HepG2 (cell line): ENCODE measurements around the gene NRK. TPM values are rescaled to one million over a fixed set of nuclear protein-coding genes. Genes with fewer than 3 reads are reported as not detected.

Experiments used
- ATAC-seq: fragments of 200-7000 bp; cut with Tn5 transposase; 3 replicates; pipeline ENCODE4 v1.9.1; 2020; ENCODE audit warnings: mild to moderate bottlenecking, moderate library complexity
- BruUV-seq: library from RNA; stranded (reverse); fragments of 400-500 nt; replicated peaks from 2 replicates; lab custom pipeline; 2021; lab: Mats Ljungman, UMichigan
- CTCF ChIA-PET: fragments of 300-600 bp; formaldehyde crosslinking; extraction: SDS; loops from one replicate; lab custom pipeline; 2021; ENCODE audit warnings: low total read pairs, inconsistent platforms, low intra/inter-chr PET ratio; lab: Yijun Ruan, JAX
- POLR2A ChIA-PET: fragments of 350-600 bp; sonication (Branson Sonifier 250); formaldehyde crosslinking; loops from one replicate; lab custom pipeline; 2020; ENCODE audit warnings: antibody characterized with exemption, inconsistent platforms; lab: Yijun Ruan, JAX
- DNase-seq: peaks from one replicate; pipeline ENCODE4 v3.0.0-alpha.2; 2015; ENCODE audit warnings: low spot score
- FAIRE-seq: peaks from 3 replicates; lab custom pipeline; 2011; peaks lifted over from hg19 to GRCh38; lab: Jason Lieb, UNC
- H2AFZ ChIP-seq: one replicate; pipeline ENCODE4 v1.6.1; 2011; ENCODE audit warnings: low read length, inconsistent platforms
- H3K27ac ChIP-seq: fragments of 300-600 bp; 3 replicates; pipeline ENCODE4 v1.8.0; 2011; ENCODE audit warnings: mixed run types, mild to moderate bottlenecking, mixed read lengths, low read length, inconsistent platforms; ENCODE audit not compliant: insufficient read depth; ENCODE audit errors: extremely low read length
- H3K27me3 ChIP-seq, 2 experiments: fragments of 200-600 bp in 1 of 2; 2 replicates in 1 of 2; 3 replicates in 1 of 2; pipeline versions ENCODE4 v1.6.0 to v1.8.0; 2011; ENCODE audit warnings: low read length in 2 of 2, mild to moderate bottlenecking in 2 of 2, moderate library complexity in 2 of 2, inconsistent platforms in 1 of 2; ENCODE audit not compliant: insufficient read depth in 2 of 2, control insufficient read depth in 1 of 2
- H3K36me3 ChIP-seq, 2 experiments: fragments of 200-600 bp in 1 of 2; replicated peaks in 1 of 2; 2 replicates in 1 of 2; 3 replicates in 1 of 2; pipeline versions ENCODE4 v1.5.1 to v1.8.0; 2011; ENCODE audit warnings: low read length in 2 of 2, inconsistent platforms in 1 of 2; ENCODE audit not compliant: insufficient read depth in 2 of 2, control insufficient read depth in 1 of 2
- H3K4me1 ChIP-seq: 2 replicates; pipeline ENCODE4 v1.5.1; 2012; ENCODE audit warnings: low read length, inconsistent platforms; ENCODE audit not compliant: insufficient read depth
- H3K4me2 ChIP-seq: 2 replicates; pipeline ENCODE4 v1.6.0; 2011; ENCODE audit warnings: low read depth, low read length, inconsistent platforms
- H3K4me3 ChIP-seq, 3 experiments: fragments of 200-600 bp in 1 of 3; sonication (generic), shearing (Covaris generic) in 1 of 3; replicated peaks in 1 of 3; 2 replicates each; pipeline ENCODE4 v1.5.1; 2011 to 2016; ENCODE audit warnings: low read length in 3 of 3, inconsistent platforms in 2 of 3, low read depth in 2 of 3, mild to moderate bottlenecking in 2 of 3, control low read depth in 1 of 3, mixed read lengths in 1 of 3; ENCODE audit not compliant: insufficient read depth in 1 of 3
- H3K79me2 ChIP-seq: one replicate; pipeline ENCODE4 v1.6.1; 2011; ENCODE audit warnings: low read length, inconsistent platforms; ENCODE audit not compliant: insufficient read depth
- H3K9ac ChIP-seq: 2 replicates; pipeline ENCODE4 v1.6.0; 2011; ENCODE audit warnings: mild to moderate bottlenecking, low read depth, low read length, inconsistent platforms; ENCODE audit not compliant: insufficient read depth
- H3K9me3 ChIP-seq: 2 replicates; pipeline ENCODE4 v1.5.1; 2012; ENCODE audit warnings: mild to moderate bottlenecking, low read length
- H4K20me1 ChIP-seq: 2 replicates; pipeline ENCODE4 v1.6.0; 2011; ENCODE audit warnings: inconsistent platforms, mild to moderate bottlenecking, low read length, moderate library complexity; ENCODE audit not compliant: insufficient read depth
- ARID5B ChIP-seq: IDR thresholded peaks from 2 replicates; pipeline ENCODE4 v1.4.0; 2020; ENCODE audit warnings: mild to moderate bottlenecking, missing genetic modification reagents
- ATF2 ChIP-seq: sonication (generic); formaldehyde crosslinking; IDR thresholded peaks from 2 replicates; pipeline ENCODE4 v1.4.0; 2020; ENCODE audit warnings: missing genetic modification reagents
- HDAC1 ChIP-seq: sonication (generic); formaldehyde crosslinking; IDR thresholded peaks from 2 replicates; pipeline ENCODE4 v1.5.1; 2020; ENCODE audit warnings: mild to moderate bottlenecking, missing genetic modification reagents
- IRF1 ChIP-seq: sonication (generic); formaldehyde crosslinking; IDR thresholded peaks from 2 replicates; pipeline ENCODE4 v1.4.0; 2020; ENCODE audit warnings: low read depth, mild to moderate bottlenecking, missing genetic modification reagents
- MLLT10 ChIP-seq: sonication (generic); formaldehyde crosslinking; IDR thresholded peaks from 2 replicates; pipeline ENCODE4 v1.4.0; 2020; ENCODE audit warnings: missing genetic modification reagents
- MXD3 ChIP-seq: IDR thresholded peaks from 2 replicates; pipeline ENCODE4 v1.6.1; 2016; ENCODE audit warnings: mild to moderate bottlenecking, missing biosample characterization, missing genetic modification reagents
- NCOA2 ChIP-seq: sonication (generic); formaldehyde crosslinking; IDR thresholded peaks from 2 replicates; pipeline ENCODE4 v1.8.0; 2022; ENCODE audit warnings: inconsistent platforms
- PLRG1 ChIP-seq: fragments of 450-650 bp; conservative IDR thresholded peaks from 2 replicates; pipeline ENCODE4 v1.6.1; 2016
- SKI ChIP-seq: fragments of 450-650 bp; IDR thresholded peaks from one replicate; pipeline ENCODE4 v1.6.1; 2018; ENCODE audit warnings: mild to moderate bottlenecking; ENCODE audit not compliant: partially characterized antibody
- TEAD2 ChIP-seq: sonication (generic); formaldehyde crosslinking; IDR thresholded peaks from 2 replicates; pipeline ENCODE4 v1.9.0; 2021; ENCODE audit warnings: missing genetic modification reagents
- ZBTB37 ChIP-seq: sonication (generic); formaldehyde crosslinking; IDR thresholded peaks from 2 replicates; pipeline ENCODE4 v1.4.0; 2020; ENCODE audit warnings: mild to moderate bottlenecking, missing genetic modification reagents
- ZBTB44 ChIP-seq: sonication (generic); formaldehyde crosslinking; IDR thresholded peaks from 2 replicates; pipeline ENCODE4 v1.4.0; 2020; ENCODE audit warnings: missing genetic modification reagents
- ZBTB7B ChIP-seq: sonication (generic); formaldehyde crosslinking; IDR thresholded peaks from 2 replicates; pipeline ENCODE4 v1.4.0; 2020; ENCODE audit warnings: missing genetic modification reagents
- ZNF597 ChIP-seq: sonication (generic); formaldehyde crosslinking; IDR thresholded peaks from 2 replicates; pipeline ENCODE4 v1.5.0; 2020; ENCODE audit warnings: missing genetic modification reagents
- ZNF75D ChIP-seq: sonication (generic); formaldehyde crosslinking; IDR thresholded peaks from 2 replicates; pipeline ENCODE4 v1.8.1; 2023; ENCODE audit warnings: missing genetic modification reagents, mild to moderate bottlenecking, borderline replicate concordance
- WGBS: methylation state at CpG from one replicate; pipeline ENCODE4 v1.1.6; 2017; ENCODE audit warnings: low lambda C conversion rate; 5-methylcytosine and 5-hydroxymethylcytosine counted together
- in situ Hi-C: cut with HindIII; loops from 2 replicates; pipeline ENCODE4 v1.10.0; 2017; ENCODE audit warnings: low pct_unique_long_range_greater_than_20kb; ENCODE audit not compliant: extremely low pct_ligation_motif_present
- intact Hi-C: fragments of 100-400 bp; cut with micrococcal nuclease; formaldehyde crosslinking; loops from one replicate; pipeline ENCODE4 v1.10.0; 2022; ENCODE audit not compliant: unreplicated experiment
- polyA plus RNA-seq, 8 experiments: library from polyadenylated mRNA; depleted of rRNA in 3 of 8; stranded (reverse) in 7 of 8; unstranded in 1 of 8; fragments of >200 nt; fragmentation: Illumina TruSeq in 4 of 8; extraction: Trizol in 4 of 8; gene quantifications; 2 replicates each; pipeline versions ENCODE4 v1.2.1 to v1.2.3, GENCODE V29; 2011 to 2016; ENCODE audit warnings: low read depth in 4 of 8, missing spikeins in 1 of 8, mixed read lengths in 1 of 8; ENCODE audit not compliant: insufficient read depth in 1 of 8
- total RNA-seq, 5 experiments: library from RNA; depleted of rRNA; stranded (reverse); fragments of >200 nt; fragmentation: Illumina TruSeq; extraction: Trizol; gene quantifications; 2 replicates each; pipeline ENCODE4 v1.2.3, GENCODE V29; 2016; ENCODE audit warnings: low read depth in 1 of 5

NRK gene
- total and polyA plus RNA-seq, 2 of the 13 experiments (the other 11 are each of a cell fraction or from before 2014, with no cell fraction given) = not detected

- Histone ChIP-seq H3K36me3 (no peaks in the 10 kb centered on the region), H3K79me2 (no peaks in the 10 kb centered on the region), H3K9ac (no peak overlapping the region), H3K27ac (no peak overlapping the region), H3K27me3 (no peaks in the 10 kb centered on the region), H3K4me3 (no peak overlapping the region), H2AFZ (no peak overlapping the region), H3K4me1 (no peaks in the 10 kb centered on the region), H4K20me1 (no peaks in the 10 kb centered on the region), H3K4me2 (no peak overlapping the region), H3K9me3 (no peaks in the 10 kb centered on the region)
- in situ Hi-C loops = no loop called here
- ChIA-PET POLR2A (no interaction called here), CTCF (no interaction called here)
- WGBS = 0% methylated on average over 7 of the region's 7 CpGs
- FAIRE-seq (no peak), DNase-seq (no peak), ATAC-seq (no peak)
- intact Hi-C loops = no loop called here
- no TSS peak for BruUV-seq
- TF ChIP-seq ZNF75D (no peak), MLLT10 (CRISPR knock-in tag) (no peak), PLRG1 (no peak), ZBTB37 (CRISPR knock-in tag) (no peak), HDAC1 (CRISPR knock-in tag) (no peak), ATF2 (CRISPR knock-in tag) (no peak), SKI (no peak), TEAD2 (CRISPR knock-in tag) (no peak), ZBTB7B (CRISPR knock-in tag) (no peak), NCOA2 (CRISPR knock-in tag) (no peak), ZBTB44 (no peak), ZNF597 (CRISPR knock-in tag) (no peak), IRF1 (CRISPR knock-in tag) (no peak), MXD3 (no peak), ARID5B (CRISPR knock-in tag) (no peak)
Measured at GRCh38 chrX:105872941-105873340, 50.6 kb downstream of the NRK start.
